Measurements from ENCODE around the gene DNAJC21.
"Not testable (repeated sequence)": the region's sequence is repeated elsewhere in the genome, so short reads cannot be mapped to it uniquely, and the experiment has no call there.

Gene DNAJC21

GRCh38 chr5:34914671-34915138 is 14.7 kb upstream of the DNAJC21 start:
- Mint-ChIP-seq H3K4me3 (no peak overlapping the region), H3K9me3 (no peaks in the 10 kb centered on the region), H3K4me1 (peaks cover 32% of the 10 kb centered on the region), H3K27ac (no peak overlapping the region), H3K36me3 (peaks cover 80% of the 10 kb centered on the region)
- ATAC-seq, result peak; percentile 0
- peak in 1 of 2 donors; percentile 62 for DNase-seq (ENCODE audit: low spot score in 2 of 2)

GRCh38 chr5:34915139-34915855 is 14.1 kb upstream of the DNAJC21 start, which contains the start of the genes BRIX1 and RAD1:
Gene BRIX1 (plus strand): TSS chr5:34915711. CDS start chr5:34915739, 28 bp downstream.
Gene RAD1 (minus strand): TSS chr5:34915504. CDS start chr5:34914892, 612 bp downstream.
- H3K36me3 Mint-ChIP-seq, result peaks cover 80% of the 10 kb centered on the region
- H3K4me3 Mint-ChIP-seq, result no peak within 1 kb of the TSS
- DNase-seq (ENCODE audit: low spot score in 2 of 2) (peak; percentile 88 to 96), ATAC-seq (peak; percentile 99)
- H3K27ac Mint-ChIP-seq, result no peak within 1 kb of the TSS
- no peaks in the 10 kb centered on the region for H3K9me3 Mint-ChIP-seq
- H3K4me1 Mint-ChIP-seq, result peaks cover 32% of the 10 kb centered on the region

GRCh38 chr5:34915856-34916192 is 13.5 kb upstream of the DNAJC21 start:
- no peak for DNase-seq (ENCODE audit: low spot score in 2 of 2)
- H3K4me1 Mint-ChIP-seq, result peaks cover 32% of the 10 kb centered on the region
- no peak overlapping the region for H3K4me3 Mint-ChIP-seq
- no peak for ATAC-seq
- H3K27ac Mint-ChIP-seq, result no peak overlapping the region
- peaks cover 80% of the 10 kb centered on the region for H3K36me3 Mint-ChIP-seq
- H3K9me3 Mint-ChIP-seq, result no peaks in the 10 kb centered on the region

GRCh38 chr5:34916518-34916917 is 12.8 kb upstream of the DNAJC21 start:
- Mint-ChIP-seq H3K9me3 (no peaks in the 10 kb centered on the region), H3K4me1 (peaks cover 32% of the 10 kb centered on the region), H3K4me3 (no peak overlapping the region), H3K27ac (no peak overlapping the region), H3K36me3 (peaks cover 80% of the 10 kb centered on the region)
- no peak for DNase-seq (ENCODE audit: low spot score in 2 of 2)
- ATAC-seq, result no peak

- H3K4me3 Mint-ChIP-seq, result no peak overlapping the region
- no peaks in the 10 kb centered on the region for H3K9me3 Mint-ChIP-seq
- peak overlapping the region; percentile 2 for H3K27ac Mint-ChIP-seq
- H3K4me1 Mint-ChIP-seq, result peaks cover 32% of the 10 kb centered on the region
- no peak for ATAC-seq
- peaks cover 83% of the 10 kb centered on the region for H3K36me3 Mint-ChIP-seq
- DNase-seq (ENCODE audit: low spot score in 2 of 2), result no peak
These were observed 11.3 kb upstream of the DNAJC21 start for GRCh38 chr5:34918025-34918424.

- peaks cover 83% of the 10 kb centered on the region for H3K36me3 Mint-ChIP-seq
- H3K9me3 Mint-ChIP-seq, result no peaks in the 10 kb centered on the region
- no peak overlapping the region for H3K4me3 Mint-ChIP-seq
- no peak for DNase-seq (ENCODE audit: low spot score in 2 of 2)
- ATAC-seq, result no peak
- no peak overlapping the region for H3K27ac Mint-ChIP-seq
- H3K4me1 Mint-ChIP-seq, result peaks cover 31% of the 10 kb centered on the region
These were observed 10.3 kb upstream of the DNAJC21 start for GRCh38 chr5:34919077-34919476.

- peaks cover 98% of the 10 kb centered on the region for H3K36me3 Mint-ChIP-seq
- peak overlapping the region; percentile 57 for H3K27ac Mint-ChIP-seq
- DNase-seq (ENCODE audit: low spot score in 2 of 2); H3K9me3 Mint-ChIP-seq; ATAC-seq; H3K4me1 Mint-ChIP-seq: not testable (repeated sequence)
- peak overlapping the region; percentile 4 for H3K4me3 Mint-ChIP-seq
These were observed 6.1 kb upstream of the DNAJC21 start for GRCh38 chr5:34923256-34923655.

GRCh38 chr5:34923694-34924461 is 5.5 kb upstream of the DNAJC21 start:
- DNase-seq (ENCODE audit: low spot score in 2 of 2) (no peak), ATAC-seq (peak; percentile 99)
- peak overlapping the region; percentile 4 for H3K4me3 Mint-ChIP-seq
- H3K4me1 Mint-ChIP-seq, result peaks cover 8% of the 10 kb centered on the region
- peaks cover 93% of the 10 kb centered on the region for H3K36me3 Mint-ChIP-seq
- H3K9me3 Mint-ChIP-seq, result no peaks in the 10 kb centered on the region
- peak overlapping the region; percentile 57 for H3K27ac Mint-ChIP-seq

GRCh38 chr5:34924462-34924765 is 4.9 kb upstream of the DNAJC21 start:
- Mint-ChIP-seq H3K27ac (peak overlapping the region; percentile 57), H3K36me3 (peaks cover 93% of the 10 kb centered on the region), H3K4me3 (peak overlapping the region; percentile 4), H3K9me3 (no peaks in the 10 kb centered on the region), H3K4me1 (peaks cover 13% of the 10 kb centered on the region)
- no peak for ATAC-seq
- no peak for DNase-seq (ENCODE audit: low spot score in 2 of 2)

GRCh38 chr5:34926318-34926888 is 3.0 kb upstream of the DNAJC21 start:
- H3K9me3 Mint-ChIP-seq, result no peaks in the 10 kb centered on the region
- peaks cover 25% of the 10 kb centered on the region for H3K4me1 Mint-ChIP-seq
- DNase-seq (ENCODE audit: low spot score in 2 of 2), result no peak
- H3K36me3 Mint-ChIP-seq, result peaks cover 74% of the 10 kb centered on the region
- no peak overlapping the region for H3K27ac Mint-ChIP-seq
- no peak overlapping the region for H3K4me3 Mint-ChIP-seq
- ATAC-seq, result no peak

GRCh38 chr5:34927785-34928184 is 1.6 kb upstream of the DNAJC21 start:
- Mint-ChIP-seq H3K4me1 (peaks cover 30% of the 10 kb centered on the region), H3K9me3 (no peaks in the 10 kb centered on the region), H3K4me3 (no peak overlapping the region), H3K27ac (no peak overlapping the region), H3K36me3 (peaks cover 60% of the 10 kb centered on the region)
- DNase-seq (ENCODE audit: low spot score in 2 of 2) (no peak), ATAC-seq (no peak)

GRCh38 chr5:34928267-34928666 is 1.1 kb upstream of the DNAJC21 start:
- no peak for ATAC-seq
- DNase-seq (ENCODE audit: low spot score in 2 of 2), result no peak
- Mint-ChIP-seq H3K4me1 (peaks cover 30% of the 10 kb centered on the region), H3K9me3 (no peaks in the 10 kb centered on the region), H3K4me3 (peak overlapping the region; percentile 93), H3K27ac (no peak overlapping the region), H3K36me3 (peaks cover 56% of the 10 kb centered on the region)

GRCh38 chr5:34929720-34930461 is 532 bp downstream of the DNAJC21 start:
- H3K4me3 Mint-ChIP-seq, result peak overlapping the region; percentile 93
- H3K9me3 Mint-ChIP-seq, result no peaks in the 10 kb centered on the region
- peaks cover 32% of the 10 kb centered on the region for H3K4me1 Mint-ChIP-seq
- H3K27ac Mint-ChIP-seq, result peak overlapping the region; percentile 95
- H3K36me3 Mint-ChIP-seq, result peaks cover 56% of the 10 kb centered on the region
- DNase-seq (ENCODE audit: low spot score in 2 of 2), result peak; percentile 60 to 90
- peak; percentile 89 for ATAC-seq

- H3K4me3 Mint-ChIP-seq, result peak overlapping the region; percentile 93
These were observed 1.1 kb downstream of the DNAJC21 start for GRCh38 chr5:34930462-34930844.

GRCh38 chr5:34930870-34931269 is 1.5 kb downstream of the DNAJC21 start:
- Mint-ChIP-seq H3K4me1 (peaks cover 34% of the 10 kb centered on the region), H3K27ac (no peak overlapping the region), H3K9me3 (no peaks in the 10 kb centered on the region), H3K4me3 (peak overlapping the region; percentile 93), H3K36me3 (peaks cover 56% of the 10 kb centered on the region)
- DNase-seq (ENCODE audit: low spot score in 2 of 2) (no peak), ATAC-seq (no peak)

More at GRCh38 chr5:34930462-34930844, 1.1 kb downstream of the DNAJC21 start:
- no peaks in the 10 kb centered on the region for H3K9me3 Mint-ChIP-seq
- H3K4me1 Mint-ChIP-seq, result peaks cover 34% of the 10 kb centered on the region
- DNase-seq (ENCODE audit: low spot score in 2 of 2) (no peak), ATAC-seq (no peak)
- H3K27ac Mint-ChIP-seq, result peak overlapping the region; percentile 95
- H3K36me3 Mint-ChIP-seq, result peaks cover 56% of the 10 kb centered on the region

Measured in stimulated activated effector memory CD8-positive, alpha-beta T cell treated with anti-CD3 and anti-CD28 coated beads, Interleukin-12 subunit alpha, Interleukin-12 subunit beta, amount 100 ng/mL, for 72 hours (primary cell).